Neutrophil (primary cell): Measurements from ENCODE around the gene TUBB2B.
A peak's percentile ranks its signal among the peaks of the same experiment; 100 is the strongest.

Experiments
- H3K27ac ChIP-seq: fragments of 200-600 bp; sonication (generic); 2 replicates; pipeline ENCODE4 v1.5.1; 2016; ENCODE audit warnings: mild to moderate bottlenecking, moderate library complexity
- H3K27me3 ChIP-seq: fragments of 200-600 bp; sonication (generic); 2 replicates; pipeline ENCODE4 v1.6.0; 2016; ENCODE audit warnings: mild to moderate bottlenecking
- H3K36me3 ChIP-seq: fragments of 200-600 bp; sonication (generic); 2 replicates; pipeline ENCODE4 v1.5.1; 2017
- H3K4me1 ChIP-seq, 2 experiments: fragments of 200-600 bp in 1 of 2; sonication (generic) in 1 of 2; 1 replicate in 1 of 2; 2 replicates in 1 of 2; pipeline versions ENCODE4 v1.5.1 to v1.6.1; 2013 to 2016; ENCODE audit warnings: low read depth in 1 of 2, low read length in 1 of 2, mild to moderate bottlenecking in 1 of 2, moderate library complexity in 1 of 2; ENCODE audit not compliant: control insufficient read depth in 1 of 2, insufficient read depth in 1 of 2
- H3K4me3 ChIP-seq, 2 experiments: fragments of 200-600 bp in 1 of 2; sonication (generic) in 1 of 2; 1 replicate in 1 of 2; 2 replicates in 1 of 2; pipeline ENCODE4 v1.5.1; 2013 to 2016; ENCODE audit warnings: low read depth in 1 of 2, low read length in 1 of 2, mild to moderate bottlenecking in 1 of 2, moderate library complexity in 1 of 2
- H3K9me3 ChIP-seq: fragments of 200-600 bp; sonication (generic); 2 replicates; pipeline ENCODE4 v1.5.1; 2016
- TF ChIP-seq, protein P1 (sequence below): fragments of 200-600 bp; sonication (generic); IDR thresholded peaks from 2 replicates; pipeline ENCODE4 v1.5.1; 2016; ENCODE audit warnings: antibody characterized with exemption

TUBB2B gene

DNA sequence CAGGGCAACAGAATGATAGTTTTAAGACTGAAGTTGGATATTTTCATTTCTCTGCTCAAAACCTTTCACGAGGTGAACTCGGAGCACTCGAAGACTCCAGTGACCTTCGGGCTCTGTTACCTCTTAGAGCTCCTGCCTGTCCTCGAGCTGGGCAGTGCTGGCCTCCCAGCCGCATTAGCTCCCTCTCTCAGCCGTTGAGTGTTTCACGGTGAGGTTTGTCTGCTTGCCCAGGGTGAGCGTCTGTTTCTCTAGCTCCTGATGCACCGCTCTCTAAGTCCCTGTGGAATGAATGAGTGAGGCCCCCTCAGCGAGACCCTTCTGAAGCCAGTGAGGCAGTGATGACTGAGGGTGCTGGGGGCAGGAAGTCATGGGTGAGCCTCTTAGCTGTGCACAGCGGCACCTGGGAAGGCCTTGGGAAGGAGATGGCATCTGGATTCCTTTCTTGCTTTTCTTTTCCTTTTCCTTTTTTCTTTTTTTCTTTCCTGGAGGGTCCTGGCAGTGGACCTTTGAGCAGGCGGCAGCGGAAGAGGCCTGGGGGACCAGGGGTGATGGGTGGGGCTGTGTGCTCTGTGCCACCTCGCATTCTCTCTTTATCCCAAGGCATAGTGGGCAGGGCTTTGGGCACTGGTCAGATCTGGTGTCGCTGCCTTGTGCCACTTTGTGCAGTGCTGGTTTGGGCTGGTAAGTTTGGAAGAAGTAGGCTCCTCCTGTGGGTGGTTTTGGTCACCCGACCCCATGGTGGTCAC lies 33.5 kb upstream of the TUBB2B start:
- peaks cover 14 to 16% of the 10 kb centered on the region in 2 experiments for H3K4me1 ChIP-seq
- no peaks in the 10 kb centered on the region for H3K9me3 ChIP-seq
- H3K4me3 ChIP-seq: no peak overlapping the region
- peaks cover 26% of the 10 kb centered on the region for H3K27me3 ChIP-seq
- H3K27ac ChIP-seq: no peak overlapping the region
- peaks cover 15% of the 10 kb centered on the region for H3K36me3 ChIP-seq
- TF ChIP-seq, protein P1, sequence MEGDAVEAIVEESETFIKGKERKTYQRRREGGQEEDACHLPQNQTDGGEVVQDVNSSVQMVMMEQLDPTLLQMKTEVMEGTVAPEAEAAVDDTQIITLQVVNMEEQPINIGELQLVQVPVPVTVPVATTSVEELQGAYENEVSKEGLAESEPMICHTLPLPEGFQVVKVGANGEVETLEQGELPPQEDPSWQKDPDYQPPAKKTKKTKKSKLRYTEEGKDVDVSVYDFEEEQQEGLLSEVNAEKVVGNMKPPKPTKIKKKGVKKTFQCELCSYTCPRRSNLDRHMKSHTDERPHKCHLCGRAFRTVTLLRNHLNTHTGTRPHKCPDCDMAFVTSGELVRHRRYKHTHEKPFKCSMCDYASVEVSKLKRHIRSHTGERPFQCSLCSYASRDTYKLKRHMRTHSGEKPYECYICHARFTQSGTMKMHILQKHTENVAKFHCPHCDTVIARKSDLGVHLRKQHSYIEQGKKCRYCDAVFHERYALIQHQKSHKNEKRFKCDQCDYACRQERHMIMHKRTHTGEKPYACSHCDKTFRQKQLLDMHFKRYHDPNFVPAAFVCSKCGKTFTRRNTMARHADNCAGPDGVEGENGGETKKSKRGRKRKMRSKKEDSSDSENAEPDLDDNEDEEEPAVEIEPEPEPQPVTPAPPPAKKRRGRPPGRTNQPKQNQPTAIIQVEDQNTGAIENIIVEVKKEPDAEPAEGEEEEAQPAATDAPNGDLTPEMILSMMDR: no peak

- TF ChIP-seq, protein P1: no peak
- peaks cover 15% of the 10 kb centered on the region for H3K36me3 ChIP-seq
- peaks cover 32% of the 10 kb centered on the region for H3K27me3 ChIP-seq
- H3K27ac ChIP-seq: no peak overlapping the region
- H3K4me3 ChIP-seq: no peak overlapping the region
- H3K9me3 ChIP-seq: no peaks in the 10 kb centered on the region
- H3K4me1 ChIP-seq: peaks cover 14 to 16% of the 10 kb centered on the region in 2 experiments
Measured at GRCh38 chr6:3260296-3260695, 32.8 kb upstream of the TUBB2B start.

- H3K4me1 ChIP-seq: peaks cover 14 to 16% of the 10 kb centered on the region in 2 experiments
- H3K27me3 ChIP-seq: peaks cover 39% of the 10 kb centered on the region
- H3K27ac ChIP-seq: peak overlapping the region; percentile 75
- H3K36me3 ChIP-seq: peaks cover 13% of the 10 kb centered on the region
- TF ChIP-seq, protein P1: no peak
- no peaks in the 10 kb centered on the region for H3K9me3 ChIP-seq
- H3K4me3 ChIP-seq: peak overlapping the region; percentile 92 to 93
Measured at GRCh38 chr6:3259491-3259958, 32.1 kb upstream of the TUBB2B start.

DNA sequence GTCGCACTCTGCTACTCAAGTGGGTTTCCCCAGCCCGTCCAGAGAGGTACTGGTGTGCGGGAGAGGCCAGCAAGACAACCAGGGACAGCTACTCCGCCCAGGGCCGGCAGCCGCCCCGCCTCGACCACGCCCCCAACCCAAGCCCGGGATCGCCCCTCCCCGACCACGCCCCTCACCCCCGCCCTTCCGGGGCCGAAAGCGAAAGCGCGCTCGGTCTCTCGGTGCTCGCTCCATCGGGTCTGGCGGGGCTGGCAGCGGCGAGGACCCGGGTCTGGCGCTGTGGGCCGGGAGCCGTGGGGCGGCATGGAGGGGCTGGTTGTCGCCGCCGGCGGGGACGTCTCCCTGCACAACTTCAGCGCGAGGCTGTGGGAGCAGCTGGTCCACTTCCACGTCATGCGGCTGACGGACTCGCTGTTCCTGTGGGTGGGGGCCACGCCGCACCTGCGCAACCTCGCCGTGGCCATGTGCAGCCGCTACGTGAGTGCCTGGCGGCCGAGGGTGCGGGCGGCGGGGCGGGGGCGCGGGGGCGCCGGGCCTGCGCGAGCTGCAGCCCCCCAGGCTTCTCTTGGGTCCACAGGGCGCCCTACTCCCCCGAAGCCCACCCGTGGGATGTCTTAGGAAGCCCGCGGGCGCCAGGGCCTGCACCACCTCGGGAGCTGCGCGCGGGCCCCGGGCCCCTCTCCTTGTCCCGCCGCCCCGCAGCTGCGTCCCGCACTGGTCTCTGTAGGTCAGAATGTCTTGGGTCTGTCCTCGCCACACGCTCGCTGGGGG lies 31.5 kb upstream of the TUBB2B start, which contains the start of gene PSMG4:
TSS of gene PSMG4 (plus strand) at position 228 of the 771 bp plus-strand sequence. CDS start at position 304, 76 bp downstream.
- H3K4me1 ChIP-seq: peaks cover 14 to 16% of the 10 kb centered on the region in 2 experiments
- peaks cover 7% of the 10 kb centered on the region for H3K36me3 ChIP-seq
- peaks cover 40% of the 10 kb centered on the region for H3K27me3 ChIP-seq
- H3K27ac ChIP-seq: peak within 1 kb of the TSS; percentile 75
- H3K9me3 ChIP-seq: no peaks in the 10 kb centered on the region
- TF ChIP-seq, protein P1: peak; percentile 40
- peak within 1 kb of the TSS; percentile 92 to 93 for H3K4me3 ChIP-seq

DNA sequence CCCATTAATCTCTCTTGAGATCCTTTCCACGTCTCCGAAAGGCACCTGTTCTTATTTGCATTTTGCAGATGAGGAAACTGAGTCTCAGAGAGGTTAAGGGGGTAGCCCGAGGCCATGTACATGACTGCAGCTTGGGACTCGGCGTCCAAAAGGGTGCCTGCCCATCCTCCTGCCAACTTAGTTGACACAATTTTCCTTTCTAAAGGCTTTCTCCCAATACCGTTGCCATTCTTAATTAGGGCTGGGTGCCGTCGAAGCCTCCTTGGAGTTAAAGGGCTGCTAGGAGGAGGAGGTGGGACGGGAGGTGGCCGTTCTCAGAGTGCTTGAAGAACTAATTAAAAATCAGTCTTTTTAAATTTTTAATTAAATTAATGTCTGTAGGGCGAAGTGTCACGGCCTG lies 30.7 kb upstream of the TUBB2B start:
- Histone ChIP-seq H3K4me3 (peak overlapping the region; percentile 92 to 93), H3K9me3 (no peaks in the 10 kb centered on the region)
- TF ChIP-seq, protein P1: no peak

More for the DNA sequence above, 30.7 kb upstream of the TUBB2B start:
- no peak overlapping the region for H3K27ac ChIP-seq
- peaks cover 40% of the 10 kb centered on the region for H3K27me3 ChIP-seq
- peaks cover 14 to 16% of the 10 kb centered on the region in 2 experiments for H3K4me1 ChIP-seq
- H3K36me3 ChIP-seq: no peaks in the 10 kb centered on the region
